Fibroblast of lung (primary cell): ENCODE data around the gene CDKN1B.

ENCODE experiments used
- EZH2 ChIP-seq: IDR thresholded peaks from 2 replicates; pipeline ENCODE4 v1.5.1; 2012; ENCODE audit warnings: low read length, control low read depth, mild to moderate bottlenecking; ENCODE audit errors: missing control alignments
- TF ChIP-seq, protein P1 (sequence below), 2 donors: IDR thresholded peaks in 1 of 2; conservative IDR thresholded peaks in 1 of 2; 1 replicate in 1 of 2; 2 replicates in 1 of 2; pipeline ENCODE4 v1.5.1; 2011 to 2012; ENCODE audit warnings: low read length in 2 of 2, control low read depth in 1 of 2, inconsistent platforms in 1 of 2, low read depth in 1 of 2, mild to moderate bottlenecking in 1 of 2

DNA sequence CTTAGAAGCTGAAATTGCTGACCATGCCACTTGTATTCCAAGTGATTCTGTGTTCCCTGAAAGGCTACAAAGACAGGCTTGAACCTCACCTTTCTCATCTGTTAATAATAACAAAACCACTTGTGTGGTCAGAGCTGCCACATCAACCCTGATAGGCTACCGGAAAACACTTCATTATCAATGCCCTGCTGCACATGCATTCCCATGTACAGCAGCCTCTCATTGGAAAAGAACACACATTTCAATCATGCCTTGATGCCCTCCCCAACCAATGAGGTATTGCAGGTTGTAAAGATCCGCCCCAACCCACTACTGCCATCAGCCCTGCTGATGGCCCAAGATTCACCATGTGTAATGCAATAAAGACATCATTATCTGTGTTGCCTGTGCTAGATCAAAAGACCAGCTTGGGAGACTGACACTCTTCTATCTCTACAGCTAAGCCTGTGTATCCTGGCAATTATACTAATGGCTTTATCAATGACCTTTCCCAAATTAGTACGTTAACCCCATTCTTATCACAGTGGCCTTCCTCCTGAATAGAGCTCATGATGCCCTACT is 24.0 kb upstream of the CDKN1B start:
- TF ChIP-seq, protein P1, sequence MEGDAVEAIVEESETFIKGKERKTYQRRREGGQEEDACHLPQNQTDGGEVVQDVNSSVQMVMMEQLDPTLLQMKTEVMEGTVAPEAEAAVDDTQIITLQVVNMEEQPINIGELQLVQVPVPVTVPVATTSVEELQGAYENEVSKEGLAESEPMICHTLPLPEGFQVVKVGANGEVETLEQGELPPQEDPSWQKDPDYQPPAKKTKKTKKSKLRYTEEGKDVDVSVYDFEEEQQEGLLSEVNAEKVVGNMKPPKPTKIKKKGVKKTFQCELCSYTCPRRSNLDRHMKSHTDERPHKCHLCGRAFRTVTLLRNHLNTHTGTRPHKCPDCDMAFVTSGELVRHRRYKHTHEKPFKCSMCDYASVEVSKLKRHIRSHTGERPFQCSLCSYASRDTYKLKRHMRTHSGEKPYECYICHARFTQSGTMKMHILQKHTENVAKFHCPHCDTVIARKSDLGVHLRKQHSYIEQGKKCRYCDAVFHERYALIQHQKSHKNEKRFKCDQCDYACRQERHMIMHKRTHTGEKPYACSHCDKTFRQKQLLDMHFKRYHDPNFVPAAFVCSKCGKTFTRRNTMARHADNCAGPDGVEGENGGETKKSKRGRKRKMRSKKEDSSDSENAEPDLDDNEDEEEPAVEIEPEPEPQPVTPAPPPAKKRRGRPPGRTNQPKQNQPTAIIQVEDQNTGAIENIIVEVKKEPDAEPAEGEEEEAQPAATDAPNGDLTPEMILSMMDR (conservative IDR thresholded peaks at IDR 0.05 in 1 of 2, IDR thresholded peaks at IDR 0.05 in 1 of 2; ENCODE audit: low read depth in 1 of 2, low read length in 2 of 2), result no peak
- no peak for TF ChIP-seq EZH2
